Tibial nerve (tissue), 3 donors: ENCODE measurements around the gene BEST3.

Experiments used
- POLR2A ChIP-seq, 2 donors: fragments of 450-650 bp; IDR thresholded peaks; one replicate each; pipeline ENCODE4 v1.6.1; 2017; ENCODE audit warnings: antibody characterized with exemption in 2 of 2, mild to moderate bottlenecking in 2 of 2, moderate library complexity in 2 of 2
- TF ChIP-seq, protein P1 (sequence below), 5 experiments: fragments of 200-600 bp in 3 of 5; fragments of 450-650 bp in 2 of 5; sonication (generic) in 3 of 5; IDR thresholded peaks; one replicate each; pipeline ENCODE4 v1.5.1; 2016 to 2019; ENCODE audit warnings: antibody characterized with exemption in 5 of 5, mild to moderate bottlenecking in 3 of 5, moderate library complexity in 2 of 5

- TF ChIP-seq POLR2A (IDR thresholded peaks at IDR 0.05) = no peak
- TF ChIP-seq, protein P1, sequence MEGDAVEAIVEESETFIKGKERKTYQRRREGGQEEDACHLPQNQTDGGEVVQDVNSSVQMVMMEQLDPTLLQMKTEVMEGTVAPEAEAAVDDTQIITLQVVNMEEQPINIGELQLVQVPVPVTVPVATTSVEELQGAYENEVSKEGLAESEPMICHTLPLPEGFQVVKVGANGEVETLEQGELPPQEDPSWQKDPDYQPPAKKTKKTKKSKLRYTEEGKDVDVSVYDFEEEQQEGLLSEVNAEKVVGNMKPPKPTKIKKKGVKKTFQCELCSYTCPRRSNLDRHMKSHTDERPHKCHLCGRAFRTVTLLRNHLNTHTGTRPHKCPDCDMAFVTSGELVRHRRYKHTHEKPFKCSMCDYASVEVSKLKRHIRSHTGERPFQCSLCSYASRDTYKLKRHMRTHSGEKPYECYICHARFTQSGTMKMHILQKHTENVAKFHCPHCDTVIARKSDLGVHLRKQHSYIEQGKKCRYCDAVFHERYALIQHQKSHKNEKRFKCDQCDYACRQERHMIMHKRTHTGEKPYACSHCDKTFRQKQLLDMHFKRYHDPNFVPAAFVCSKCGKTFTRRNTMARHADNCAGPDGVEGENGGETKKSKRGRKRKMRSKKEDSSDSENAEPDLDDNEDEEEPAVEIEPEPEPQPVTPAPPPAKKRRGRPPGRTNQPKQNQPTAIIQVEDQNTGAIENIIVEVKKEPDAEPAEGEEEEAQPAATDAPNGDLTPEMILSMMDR (IDR thresholded peaks at IDR 0.05) = no peak
Observed at GRCh38 chr12:69661386-69661785, 37.7 kb downstream of the BEST3 start.
